Measurements from ENCODE around the gene TAOK3.

DNA sequence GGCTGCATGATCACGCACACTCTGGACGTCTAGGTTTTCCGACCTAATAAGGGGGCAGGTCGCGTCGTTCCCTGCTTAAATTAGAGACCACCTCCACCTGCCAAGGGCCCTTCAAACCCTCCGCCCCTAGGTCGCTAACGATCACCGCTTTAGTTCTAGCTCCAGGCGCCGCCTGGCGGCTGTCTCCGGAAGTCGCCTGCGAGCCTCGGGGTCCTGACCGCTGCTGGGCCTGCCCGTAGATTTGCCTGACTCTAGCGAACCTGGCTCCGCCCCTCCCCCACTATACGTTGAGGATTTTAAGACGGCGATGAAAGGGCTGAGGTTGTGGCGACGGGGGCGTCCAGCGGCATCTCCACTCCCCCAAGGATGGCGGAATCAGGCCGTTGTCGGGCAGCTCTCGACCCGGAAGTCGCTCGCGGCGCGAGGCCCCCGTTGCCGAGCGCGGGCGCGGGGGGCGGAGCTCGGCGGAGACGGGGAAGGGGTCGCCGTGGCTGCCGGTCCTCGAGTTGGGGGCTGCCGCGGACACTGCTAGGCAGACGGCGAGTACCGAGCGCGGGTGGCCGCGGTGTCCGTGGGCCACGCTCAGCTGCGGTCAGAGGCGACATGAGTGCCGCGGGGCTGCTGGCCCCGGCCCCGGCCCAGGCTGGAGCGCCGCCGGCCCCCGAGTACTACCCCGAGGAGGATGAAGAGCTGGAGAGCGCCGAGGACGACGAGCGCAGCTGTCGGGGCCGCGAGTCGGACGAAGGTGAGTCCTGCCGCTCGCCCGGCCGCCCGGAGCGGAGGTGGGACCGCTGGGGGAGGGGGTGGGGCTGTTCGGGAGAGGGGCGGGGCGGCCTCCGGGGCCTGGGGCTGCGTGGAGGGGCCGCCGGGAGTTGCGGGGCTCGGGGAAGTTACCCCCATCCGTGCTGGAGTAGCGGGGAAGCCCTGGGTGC is 3.6 kb upstream of the TAOK3 start, which contains the start of gene SUDS3:
- peak; percentile 47 to 68 (median 66) for TF ChIP-seq POLR2AphosphoS5 (IDR thresholded peaks at IDR 0.05)
- TF ChIP-seq, protein P1, sequence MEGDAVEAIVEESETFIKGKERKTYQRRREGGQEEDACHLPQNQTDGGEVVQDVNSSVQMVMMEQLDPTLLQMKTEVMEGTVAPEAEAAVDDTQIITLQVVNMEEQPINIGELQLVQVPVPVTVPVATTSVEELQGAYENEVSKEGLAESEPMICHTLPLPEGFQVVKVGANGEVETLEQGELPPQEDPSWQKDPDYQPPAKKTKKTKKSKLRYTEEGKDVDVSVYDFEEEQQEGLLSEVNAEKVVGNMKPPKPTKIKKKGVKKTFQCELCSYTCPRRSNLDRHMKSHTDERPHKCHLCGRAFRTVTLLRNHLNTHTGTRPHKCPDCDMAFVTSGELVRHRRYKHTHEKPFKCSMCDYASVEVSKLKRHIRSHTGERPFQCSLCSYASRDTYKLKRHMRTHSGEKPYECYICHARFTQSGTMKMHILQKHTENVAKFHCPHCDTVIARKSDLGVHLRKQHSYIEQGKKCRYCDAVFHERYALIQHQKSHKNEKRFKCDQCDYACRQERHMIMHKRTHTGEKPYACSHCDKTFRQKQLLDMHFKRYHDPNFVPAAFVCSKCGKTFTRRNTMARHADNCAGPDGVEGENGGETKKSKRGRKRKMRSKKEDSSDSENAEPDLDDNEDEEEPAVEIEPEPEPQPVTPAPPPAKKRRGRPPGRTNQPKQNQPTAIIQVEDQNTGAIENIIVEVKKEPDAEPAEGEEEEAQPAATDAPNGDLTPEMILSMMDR (IDR thresholded peaks at IDR 0.05) = peak in 6 of 7 experiments; percentile 60 to 99 (median 98)
- peak in 1 of 4 donors; percentile 4 for TF ChIP-seq POLR2A (IDR thresholded peaks at IDR 0.05)

Measured in stomach (tissue), 4 donors.